GM12865 (cell line): ENCODE results near the gene JAG2.

ENCODE experiments used
- DNase-seq: peaks from one replicate; pipeline ENCODE4 v3.0.0; 2010; ENCODE audit warnings: low read depth
- H3K4me3 ChIP-seq: 2 replicates; pipeline ENCODE4 v1.5.1; 2011; ENCODE audit warnings: mild to moderate bottlenecking, low read depth, low read length, control low read depth
- CTCF ChIP-seq: IDR thresholded peaks from 2 replicates; pipeline ENCODE4 v1.5.1; 2011; ENCODE audit warnings: low read length, control low read depth, low read depth, inconsistent platforms; ENCODE audit not compliant: insufficient read depth; ENCODE audit errors: missing control alignments

JAG2 gene

GRCh38 chr14:105142651-105143450 is 25.7 kb downstream of the JAG2 start:
- no peak overlapping the region for H3K4me3 ChIP-seq
- no peak for DNase-seq
- no peak for TF ChIP-seq CTCF

- no peak overlapping the region for H3K4me3 ChIP-seq
- no peak for TF ChIP-seq CTCF
- DNase-seq, result no peak
Measured at GRCh38 chr14:105141486-105142281, 26.9 kb downstream of the JAG2 start.

GRCh38 chr14:105141026-105141425 is 27.6 kb downstream of the JAG2 start:
- no peak for DNase-seq
- no peak overlapping the region for H3K4me3 ChIP-seq
- TF ChIP-seq CTCF, result no peak

- no peak for DNase-seq
- no peak overlapping the region for H3K4me3 ChIP-seq
- TF ChIP-seq CTCF, result no peak
Measured at GRCh38 chr14:105140581-105140980, 28.0 kb downstream of the JAG2 start.

- no peak for DNase-seq
- no peak overlapping the region for H3K4me3 ChIP-seq
- TF ChIP-seq CTCF, result no peak
Measured at GRCh38 chr14:105139831-105140239, 28.7 kb downstream of the JAG2 start.

- no peak for DNase-seq
- no peak for TF ChIP-seq CTCF
- H3K4me3 ChIP-seq, result no peak overlapping the region
Measured at GRCh38 chr14:105139212-105139825, 29.3 kb downstream of the JAG2 start.
